Mesenchymal stem cell (in vitro differentiated cells and primary cell): ENCODE results near the gene ST6GALNAC3.

Source experiments
- DNase-seq: peaks from one replicate; pipeline ENCODE4 v3.0.0-alpha.2; 2013
- H2AFZ ChIP-seq: one replicate; pipeline ENCODE4 v1.6.1; 2013; ENCODE audit warnings: low read depth, mild to moderate bottlenecking, control low read depth, inconsistent platforms, low read length, moderate library complexity
- H2AK5ac ChIP-seq: 2 replicates; pipeline ENCODE4 v1.6.1; 2013; ENCODE audit warnings: low read length, moderate library complexity, mild to moderate bottlenecking, inconsistent platforms; ENCODE audit not compliant: severe bottlenecking
- H2BK120ac ChIP-seq: one replicate; pipeline ENCODE4 v1.6.1; 2013; ENCODE audit warnings: low read depth, mild to moderate bottlenecking, inconsistent platforms, low read length, moderate library complexity
- H2BK12ac ChIP-seq, 2 experiments: one replicate each; pipeline ENCODE4 v1.6.1; 2013; ENCODE audit warnings: inconsistent platforms in 2 of 2, low read length in 2 of 2, mild to moderate bottlenecking in 2 of 2, moderate library complexity in 2 of 2, control low read depth in 1 of 2
- H2BK15ac ChIP-seq: one replicate; pipeline ENCODE4 v1.6.1; 2013; ENCODE audit warnings: mild to moderate bottlenecking, low read depth, inconsistent platforms; ENCODE audit not compliant: poor library complexity, severe bottlenecking
- H2BK5ac ChIP-seq: 2 replicates; pipeline ENCODE4 v1.6.1; 2013; ENCODE audit warnings: low read depth, mild to moderate bottlenecking, low read length, control low read depth, inconsistent platforms; ENCODE audit not compliant: poor library complexity, severe bottlenecking
- H3K14ac ChIP-seq, 2 experiments: one replicate each; pipeline ENCODE4 v1.6.1; 2013; ENCODE audit warnings: inconsistent platforms in 2 of 2, low read length in 2 of 2, control low read depth in 1 of 2, mild to moderate bottlenecking in 1 of 2, moderate library complexity in 1 of 2
- H3K18ac ChIP-seq, 2 experiments: one replicate each; pipeline ENCODE4 v1.6.1; 2013; ENCODE audit warnings: inconsistent platforms in 2 of 2, low read length in 2 of 2, control low read depth in 1 of 2, low read depth in 1 of 2, mild to moderate bottlenecking in 1 of 2
- H3K23ac ChIP-seq, 2 experiments: one replicate each; pipeline ENCODE4 v1.6.1; 2013; ENCODE audit warnings: inconsistent platforms in 2 of 2, low read length in 2 of 2, mild to moderate bottlenecking in 2 of 2, moderate library complexity in 2 of 2, control low read depth in 1 of 2
- H3K27ac ChIP-seq: 2 replicates; pipeline ENCODE4 v1.5.1; 2013; ENCODE audit warnings: mild to moderate bottlenecking, moderate library complexity, low read length, control low read depth, inconsistent platforms; ENCODE audit not compliant: poor library complexity, severe bottlenecking
- H3K27me3 ChIP-seq, 2 experiments: 2 replicates each; pipeline versions ENCODE4 v1.6.1 to v1.7.0; 2013; ENCODE audit warnings: low read length in 2 of 2, mild to moderate bottlenecking in 2 of 2, moderate library complexity in 2 of 2, control low read depth in 1 of 2, inconsistent platforms in 1 of 2; ENCODE audit not compliant: control insufficient read depth in 1 of 2, insufficient read depth in 1 of 2
- H3K36me3 ChIP-seq, 2 experiments: 2 replicates each; pipeline versions ENCODE4 v1.6.1 to v1.7.0; 2013; ENCODE audit warnings: low read length in 2 of 2, control low read depth in 1 of 2, inconsistent platforms in 1 of 2, low read depth in 1 of 2, mild to moderate bottlenecking in 1 of 2; ENCODE audit not compliant: insufficient read depth in 2 of 2, control insufficient read depth in 1 of 2
- H3K4ac ChIP-seq, 2 experiments: one replicate each; pipeline ENCODE4 v1.6.1; 2013; ENCODE audit warnings: inconsistent platforms in 2 of 2, low read length in 2 of 2, mild to moderate bottlenecking in 2 of 2, moderate library complexity in 2 of 2, control low read depth in 1 of 2, low read depth in 1 of 2
- H3K4me1 ChIP-seq: 2 replicates; pipeline ENCODE4 v1.6.1; 2013; ENCODE audit warnings: low read depth, low read length, control low read depth; ENCODE audit not compliant: control insufficient read depth, insufficient read depth
- H3K4me2 ChIP-seq: 2 replicates; pipeline ENCODE4 v1.6.1; 2013; ENCODE audit warnings: low read length, mild to moderate bottlenecking, inconsistent platforms; ENCODE audit not compliant: poor library complexity, severe bottlenecking
- H3K4me3 ChIP-seq, 2 experiments: 2 replicates each; pipeline versions ENCODE4 v1.5.1 to v1.7.0; 2013; ENCODE audit warnings: low read length in 2 of 2, mild to moderate bottlenecking in 2 of 2, control low read depth in 1 of 2, low read depth in 1 of 2; ENCODE audit not compliant: insufficient read depth in 1 of 2
- H3K79me1 ChIP-seq: replicated peaks from 2 replicates; pipeline ENCODE4 v1.6.1; 2013; ENCODE audit warnings: mild to moderate bottlenecking, control low read depth, low read length, inconsistent platforms; ENCODE audit not compliant: poor library complexity, severe bottlenecking
- H3K9ac ChIP-seq: 2 replicates; pipeline ENCODE4 v1.7.0; 2013; ENCODE audit warnings: mild to moderate bottlenecking, low read length, moderate library complexity
- H3K9me3 ChIP-seq: 2 replicates; pipeline ENCODE4 v1.7.0; 2013; ENCODE audit warnings: mild to moderate bottlenecking, low read length; ENCODE audit not compliant: control insufficient read depth
- H4K8ac ChIP-seq: one replicate; pipeline ENCODE4 v1.6.1; 2013; ENCODE audit warnings: inconsistent platforms, mild to moderate bottlenecking, low read length, moderate library complexity
- H4K91ac ChIP-seq: one replicate; pipeline ENCODE4 v1.6.1; 2013; ENCODE audit warnings: mild to moderate bottlenecking, low read length, inconsistent platforms
- WGBS: methylation state at CpG from one replicate; pipeline ENCODE4 v1.1.7; 2013; ENCODE audit warnings: mixed read lengths; 5-methylcytosine and 5-hydroxymethylcytosine counted together

ST6GALNAC3 gene

DNA sequence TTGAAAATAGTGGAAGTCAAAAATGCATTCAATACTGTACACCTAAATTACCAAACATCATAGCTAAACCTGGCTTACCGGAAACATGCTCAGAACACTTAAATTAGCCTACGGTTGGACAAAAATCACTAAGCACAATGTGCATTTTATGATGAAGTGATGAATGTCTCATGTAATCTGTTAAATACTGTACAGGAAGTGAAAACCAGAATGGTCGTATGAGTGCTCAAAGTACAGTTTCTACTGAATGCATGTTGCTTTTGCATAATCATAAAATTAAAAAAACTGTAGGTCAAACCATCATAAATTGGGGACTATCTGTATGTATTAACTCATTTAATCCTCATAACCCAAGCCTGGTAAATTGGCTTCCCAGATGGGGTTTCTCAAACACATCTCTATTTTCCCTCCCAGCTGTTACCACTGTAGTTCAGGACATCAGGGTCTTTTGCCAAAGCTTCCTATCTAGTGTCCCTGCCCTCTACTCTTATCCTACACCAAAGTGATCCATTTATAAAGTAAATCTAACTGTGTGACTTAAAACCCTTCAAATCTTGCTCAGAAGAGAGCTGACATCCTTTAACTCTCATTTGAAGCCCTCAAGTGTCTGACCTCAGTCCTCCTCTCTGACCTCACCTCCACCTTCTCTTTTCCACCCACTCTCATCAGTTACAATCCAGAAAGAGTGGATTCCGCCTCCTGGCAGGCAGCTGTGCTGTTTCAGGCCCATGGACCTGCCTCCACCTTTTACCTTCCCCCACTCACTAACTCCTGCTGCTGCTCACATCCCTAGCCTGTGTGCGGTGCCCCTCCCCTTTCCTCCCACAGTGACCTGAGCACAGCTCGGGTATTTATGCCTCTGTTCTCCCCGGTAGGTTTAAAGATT lies 436.4 kb downstream of the ST6GALNAC3 start:
- WGBS, result 47% methylated on average over 5 of the region's 7 CpGs
- Histone ChIP-seq H2BK120ac (no peak overlapping the region), H2AK5ac (no peak overlapping the region), H3K27ac (no peak overlapping the region), H3K4me2 (no peak overlapping the region), H3K36me3 (no peaks in the 10 kb centered on the region), H2BK5ac (no peak overlapping the region), H3K4me1 (no peaks in the 10 kb centered on the region), H3K14ac (no peak overlapping the region), H2AFZ (no peak overlapping the region), H3K23ac (no peak overlapping the region), H4K91ac (no peak overlapping the region), H3K18ac (no peak overlapping the region), H3K4me3 (no peak overlapping the region), H3K4ac (no peak overlapping the region), H2BK12ac (no peak overlapping the region), H3K9me3 (no peaks in the 10 kb centered on the region), H3K9ac (no peak overlapping the region), H4K8ac (no peak overlapping the region), H2BK15ac (no peak overlapping the region), H3K27me3 (no peaks in the 10 kb centered on the region), H3K79me1 (no peaks in the 10 kb centered on the region)
- no peak for DNase-seq

DNA sequence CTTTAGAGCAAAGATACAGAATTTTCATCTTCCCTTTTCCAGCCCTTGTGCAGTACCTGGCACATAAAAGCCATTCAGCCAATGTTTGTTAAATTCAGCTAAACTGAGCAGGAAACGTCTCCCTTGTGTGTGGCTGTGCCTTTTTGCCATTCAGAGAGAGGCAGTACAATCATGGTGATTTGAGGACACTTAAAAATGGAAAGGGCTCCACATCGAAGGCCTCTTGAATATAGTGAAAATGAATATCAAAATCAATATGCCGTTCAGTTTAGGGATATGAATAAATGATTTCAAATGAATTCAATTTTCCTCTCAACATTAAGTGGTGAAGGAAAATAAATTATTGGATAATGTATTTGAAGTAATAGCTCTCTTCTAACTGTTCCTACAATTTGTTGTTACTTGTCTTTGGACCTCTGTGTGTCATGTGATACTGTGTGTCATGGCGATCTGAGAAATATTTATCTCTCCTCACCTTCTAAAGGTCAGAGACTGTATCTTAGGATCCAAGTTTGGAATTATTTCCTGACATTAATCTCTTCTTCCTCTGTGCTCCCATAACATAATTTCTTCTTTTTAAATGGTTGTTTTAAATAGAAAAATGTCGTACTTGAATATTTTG lies 437.1 kb downstream of the ST6GALNAC3 start:
- Histone ChIP-seq H4K8ac (no peak overlapping the region), H2BK12ac (no peak overlapping the region), H3K23ac (no peak overlapping the region), H2BK15ac (no peak overlapping the region), H3K27me3 (no peaks in the 10 kb centered on the region), H3K9me3 (no peaks in the 10 kb centered on the region), H3K4ac (no peak overlapping the region), H3K27ac (no peak overlapping the region), H3K4me2 (no peak overlapping the region), H2AK5ac (no peak overlapping the region), H2BK120ac (no peak overlapping the region), H3K4me1 (no peaks in the 10 kb centered on the region), H2AFZ (no peak overlapping the region), H3K36me3 (no peaks in the 10 kb centered on the region), H3K4me3 (no peak overlapping the region), H3K14ac (no peak overlapping the region), H4K91ac (no peak overlapping the region), H2BK5ac (no peak overlapping the region), H3K18ac (no peak overlapping the region), H3K79me1 (no peaks in the 10 kb centered on the region), H3K9ac (no peak overlapping the region)
- no peak for DNase-seq
- 55% methylated on average over 1 of the region's 5 CpGs for WGBS

- H3K9ac ChIP-seq, result no peak overlapping the region
- no peaks in the 10 kb centered on the region for H3K79me1 ChIP-seq
- no peaks in the 10 kb centered on the region for H3K4me1 ChIP-seq
- no peak overlapping the region for H4K8ac ChIP-seq
- no peak overlapping the region for H3K4me3 ChIP-seq
- H2BK15ac ChIP-seq, result no peak overlapping the region
- no peak overlapping the region for H3K14ac ChIP-seq
- no peaks in the 10 kb centered on the region for H3K9me3 ChIP-seq
- H2AFZ ChIP-seq, result no peak overlapping the region
- H2AK5ac ChIP-seq, result no peak overlapping the region
- H2BK120ac ChIP-seq, result no peak overlapping the region
- no peak for DNase-seq
- no peaks in the 10 kb centered on the region for H3K36me3 ChIP-seq
- no peak overlapping the region for H3K4ac ChIP-seq
- H3K23ac ChIP-seq, result no peak overlapping the region
- no peak overlapping the region for H2BK5ac ChIP-seq
- 69% methylated on average over 2 of the region's 3 CpGs for WGBS
- H3K27me3 ChIP-seq, result no peaks in the 10 kb centered on the region
- no peak overlapping the region for H3K18ac ChIP-seq
- H3K27ac ChIP-seq, result no peak overlapping the region
- H3K4me2 ChIP-seq, result no peak overlapping the region
- no peak overlapping the region for H4K91ac ChIP-seq
- H2BK12ac ChIP-seq, result no peak overlapping the region
Observed at GRCh38 chr1:76530953-76531352, 456.4 kb downstream of the ST6GALNAC3 start.

GRCh38 chr1:76541618-76542017 lies 467.1 kb downstream of the ST6GALNAC3 start:
- no peak overlapping the region for H3K4me2 ChIP-seq
- H2AFZ ChIP-seq, result no peak overlapping the region
- H2BK120ac ChIP-seq, result no peak overlapping the region
- no peak overlapping the region for H3K27ac ChIP-seq
- H2BK15ac ChIP-seq, result no peak overlapping the region
- H3K23ac ChIP-seq, result no peak overlapping the region
- H3K27me3 ChIP-seq, result no peaks in the 10 kb centered on the region
- no peak overlapping the region for H2AK5ac ChIP-seq
- H2BK5ac ChIP-seq, result no peak overlapping the region
- H3K14ac ChIP-seq, result no peak overlapping the region
- WGBS, result 38% methylated on average over 2 of the region's 2 CpGs
- DNase-seq, result no peak
- no peak overlapping the region for H4K8ac ChIP-seq
- no peak overlapping the region for H3K9ac ChIP-seq
- H3K4me1 ChIP-seq, result no peaks in the 10 kb centered on the region
- H3K18ac ChIP-seq, result no peak overlapping the region
- no peak overlapping the region for H3K4me3 ChIP-seq
- no peak overlapping the region for H2BK12ac ChIP-seq
- H3K36me3 ChIP-seq, result no peaks in the 10 kb centered on the region
- no peak overlapping the region for H3K4ac ChIP-seq
- H4K91ac ChIP-seq, result no peak overlapping the region
- no peaks in the 10 kb centered on the region for H3K9me3 ChIP-seq
- H3K79me1 ChIP-seq, result no peaks in the 10 kb centered on the region
